ENCODE data around the gene MSANTD2. TPM values are rescaled to one million over a fixed set of nuclear protein-coding genes. Genes with fewer than 3 reads are reported as not detected.

MSANTD2 gene
- total and polyA plus RNA-seq, 9 of the 15 experiments (the other 6 are each of a cell fraction or from before 2014, with no cell fraction given) = 1.3 to 9.9 (median 5.3) TPM

DNA sequence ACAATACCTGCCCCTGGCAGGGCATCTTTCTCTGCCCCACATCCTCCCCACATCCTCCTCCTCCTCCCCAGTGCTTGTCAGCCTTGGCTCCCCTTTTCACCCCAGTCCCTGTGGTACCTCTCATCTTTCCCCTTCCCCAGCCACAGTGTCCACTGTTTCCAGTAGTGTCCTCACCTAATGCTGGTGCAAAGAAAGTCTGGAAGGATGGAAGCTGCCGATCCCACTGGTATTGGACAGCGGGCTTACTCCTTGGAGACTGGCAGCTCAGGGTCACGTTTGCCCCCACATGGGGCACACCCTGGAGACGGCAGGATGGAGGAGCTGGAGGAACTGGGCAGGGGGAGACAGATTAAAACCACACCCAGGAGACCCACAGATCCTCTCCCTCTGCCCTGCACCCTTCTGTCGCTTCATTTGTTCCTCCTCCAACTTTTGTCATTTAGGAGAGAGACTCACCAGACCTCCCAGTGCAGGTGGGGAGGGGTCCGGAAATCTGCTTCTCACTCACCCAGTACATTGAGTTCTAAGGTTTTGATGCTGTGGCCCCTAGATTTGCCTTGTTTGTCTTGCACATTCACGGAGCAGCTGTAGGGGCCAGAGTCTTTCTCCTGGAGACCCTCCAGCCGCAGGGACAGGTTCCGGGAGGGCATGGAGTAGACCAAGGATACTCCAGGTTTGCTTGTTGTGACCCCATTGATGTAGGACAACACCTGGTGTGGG lies 44.0 kb downstream of the MSANTD2 start:
- no peak overlapping the region for H3K4me2 ChIP-seq (ENCODE audit: insufficient read depth, low read length)
- no peak overlapping the region for H3K9ac ChIP-seq (ENCODE audit: insufficient read depth in 1 of 2, low read depth in 2 of 2, low read length in 2 of 2)
- H3K4me1 ChIP-seq (replicated peaks in 1 of 2; ENCODE audit: control insufficient read depth in 2 of 2, insufficient read depth in 2 of 2, low read length in 2 of 2) = peaks cover 11 to 34% of the 10 kb centered on the region in 2 experiments; a peak in 4 of 5 replicates
- no peak overlapping the region for H2AFZ ChIP-seq (ENCODE audit: low read depth, low read length)
- H4K20me1 ChIP-seq (replicated peaks; ENCODE audit: control insufficient read depth, insufficient read depth, low read length) = no peaks in the 10 kb centered on the region
- TF ChIP-seq HLTF (IDR thresholded peaks at IDR 0.05) = no peak
- TF ChIP-seq, protein P1, sequence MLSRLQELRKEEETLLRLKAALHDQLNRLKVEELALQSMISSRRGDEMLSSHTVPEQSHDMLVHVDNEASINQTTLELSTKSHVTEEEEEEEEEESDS (CRISPR knock-in tag; IDR thresholded peaks at IDR 0.05) = no peak
- TF ChIP-seq, protein P2, sequence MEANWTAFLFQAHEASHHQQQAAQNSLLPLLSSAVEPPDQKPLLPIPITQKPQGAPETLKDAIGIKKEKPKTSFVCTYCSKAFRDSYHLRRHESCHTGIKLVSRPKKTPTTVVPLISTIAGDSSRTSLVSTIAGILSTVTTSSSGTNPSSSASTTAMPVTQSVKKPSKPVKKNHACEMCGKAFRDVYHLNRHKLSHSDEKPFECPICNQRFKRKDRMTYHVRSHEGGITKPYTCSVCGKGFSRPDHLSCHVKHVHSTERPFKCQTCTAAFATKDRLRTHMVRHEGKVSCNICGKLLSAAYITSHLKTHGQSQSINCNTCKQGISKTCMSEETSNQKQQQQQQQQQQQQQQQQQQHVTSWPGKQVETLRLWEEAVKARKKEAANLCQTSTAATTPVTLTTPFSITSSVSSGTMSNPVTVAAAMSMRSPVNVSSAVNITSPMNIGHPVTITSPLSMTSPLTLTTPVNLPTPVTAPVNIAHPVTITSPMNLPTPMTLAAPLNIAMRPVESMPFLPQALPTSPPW (CRISPR knock-in tag; IDR thresholded peaks at IDR 0.05) = no peak
- no peak for TF ChIP-seq BMI1 (IDR thresholded peaks at IDR 0.05; ENCODE audit: low read length)
- ATAC-seq = no peak
- ChIA-PET POLR2A (interaction anchor here (1.0 kb wide), 1 partner anchor 42 kb away, joined by 3 read pairs; no protein-coding TSS in a partner anchor), CTCF (ENCODE audit: low intra/inter-chr PET ratio) (interaction anchor here (0.5 kb wide), 1 partner anchor 58 kb away, joined by 3 read pairs; no protein-coding TSS in a partner anchor)
- FAIRE-seq = no peak
- BruUV-seq (replicated peaks) = no TSS peak
- intact Hi-C loops (cut with micrococcal nuclease) = no loop called here
- H3K27ac ChIP-seq (ENCODE audit: extremely low read depth, low read depth, low read length) = no peak overlapping the region
- 2% methylated on average over 9 of the region's 9 CpGs for WGBS (ENCODE audit: insufficient coverage, low coverage, missing lambda C conversion rate)
- no peaks in the 10 kb centered on the region for H3K36me3 ChIP-seq (ENCODE audit: control insufficient read depth, insufficient read depth, low read length)
- in situ Hi-C loops (cut with MboI) = no loop called here
- H3K4me3 ChIP-seq = no peak overlapping the region
- no peak for DNase-seq (ENCODE audit: extremely low read depth in 1 of 4, low spot score in 3 of 4)
- no peaks in the 10 kb centered on the region for H3K79me2 ChIP-seq (ENCODE audit: control insufficient read depth, insufficient read depth, low read length)
- H3K9me1 ChIP-seq (ENCODE audit: control insufficient read depth, insufficient read depth, low read length) = no peaks in the 10 kb centered on the region
- peaks cover 6 to 60% of the 10 kb centered on the region in 2 experiments; a peak in 4 of 5 replicates for H3K27me3 ChIP-seq (ENCODE audit: control insufficient read depth in 2 of 2, insufficient read depth in 2 of 2, low read length in 2 of 2)
- H3K9me3 ChIP-seq (replicated peaks; ENCODE audit: control insufficient read depth, insufficient read depth, low read depth, low read length) = no peaks in the 10 kb centered on the region
